K562 (cell line): ENCODE measurements around the gene PHF21B. TPM values are rescaled to one million over a fixed set of nuclear protein-coding genes. Genes with fewer than 3 reads are reported as not detected.

Experiments used
- ATAC-seq: fragments of 200-7000 bp; cut with Tn5 transposase; 3 replicates; pipeline ENCODE4 v1.9.1; 2020; ENCODE audit warnings: moderate library complexity
- BruUV-seq: library from RNA; stranded (reverse); fragments of 400-500 nt; replicated peaks from 2 replicates; lab custom pipeline; 2021; lab: Mats Ljungman, UMichigan
- CTCF ChIA-PET: fragments of 300-600 bp; formaldehyde crosslinking; extraction: SDS; loops from one replicate; lab custom pipeline; 2021; ENCODE audit warnings: low intra/inter-chr PET ratio; lab: Yijun Ruan, JAX
- POLR2A ChIA-PET: fragments of 300-600, 350-650 bp; sonication (Branson Sonifier 250); formaldehyde crosslinking; extraction: SDS; loops from one replicate; lab custom pipeline; 2021; ENCODE audit warnings: antibody characterized with exemption, inconsistent platforms; lab: Yijun Ruan, JAX
- DNase-seq, 4 experiments: peaks; one replicate each; pipeline versions ENCODE4 v3.0.0 to v3.0.0-alpha.2; 2011 to 2018; ENCODE audit warnings: low spot score in 3 of 4, mixed read lengths in 3 of 4; ENCODE audit errors: extremely low read depth in 1 of 4
- FAIRE-seq: peaks from 2 replicates; lab custom pipeline; 2011; peaks lifted over from hg19 to GRCh38; lab: Jason Lieb, UNC
- H2AFZ ChIP-seq: 2 replicates; pipeline ENCODE4 v1.6.0; 2011; ENCODE audit warnings: low read depth, low read length, control low read depth, inconsistent platforms
- H3K27ac ChIP-seq: fragments of 200-600 bp; 3 replicates; pipeline ENCODE4 v1.8.0; 2011; ENCODE audit warnings: low read depth, mild to moderate bottlenecking, control low read depth, inconsistent platforms, low read length, moderate library complexity, mixed read lengths; ENCODE audit errors: extremely low read depth
- H3K27me3 ChIP-seq, 2 experiments: fragments of 300-600 bp in 1 of 2; 2 replicates in 1 of 2; 3 replicates in 1 of 2; pipeline versions ENCODE4 v1.6.0 to v1.8.0; 2011; ENCODE audit warnings: inconsistent platforms in 2 of 2, low read length in 2 of 2, mild to moderate bottlenecking in 1 of 2, mixed read lengths in 1 of 2, moderate library complexity in 1 of 2; ENCODE audit not compliant: control insufficient read depth in 2 of 2, insufficient read depth in 2 of 2
- H3K36me3 ChIP-seq: fragments of 300-600 bp; 3 replicates; pipeline ENCODE4 v1.8.0; 2011; ENCODE audit warnings: mild to moderate bottlenecking, low read length, inconsistent platforms; ENCODE audit not compliant: control insufficient read depth, insufficient read depth
- H3K4me1 ChIP-seq, 2 experiments: fragments of 200-600 bp in 1 of 2; replicated peaks in 1 of 2; 2 replicates in 1 of 2; 3 replicates in 1 of 2; pipeline versions ENCODE4 v1.5.1 to v1.8.0; 2011; ENCODE audit warnings: inconsistent platforms in 2 of 2, low read length in 2 of 2, mild to moderate bottlenecking in 1 of 2, mixed read lengths in 1 of 2, moderate library complexity in 1 of 2; ENCODE audit not compliant: control insufficient read depth in 2 of 2, insufficient read depth in 2 of 2
- H3K4me2 ChIP-seq: 2 replicates; pipeline ENCODE4 v1.6.1; 2011; ENCODE audit warnings: low read length, control low read depth, inconsistent platforms, mixed read lengths; ENCODE audit not compliant: insufficient read depth
- H3K4me3 ChIP-seq: fragments of 200-600 bp; sonication (generic), shearing (Covaris generic); 2 replicates; pipeline ENCODE4 v1.5.1; 2016; ENCODE audit warnings: control low read depth, inconsistent platforms
- H3K79me2 ChIP-seq: fragments of 200-600 bp; 3 replicates; pipeline ENCODE4 v1.8.0; 2011; ENCODE audit warnings: low read length, inconsistent platforms; ENCODE audit not compliant: control insufficient read depth, insufficient read depth
- H3K9ac ChIP-seq, 2 experiments: 2 replicates each; pipeline versions ENCODE4 v1.6.0 to v1.6.1; 2011; ENCODE audit warnings: low read depth in 2 of 2, low read length in 2 of 2, control low read depth in 1 of 2, inconsistent platforms in 1 of 2, mild to moderate bottlenecking in 1 of 2, mixed read lengths in 1 of 2; ENCODE audit not compliant: insufficient read depth in 1 of 2
- H3K9me1 ChIP-seq: one replicate; pipeline ENCODE4 v1.6.0; 2011; ENCODE audit warnings: inconsistent platforms, mild to moderate bottlenecking, low read length, moderate library complexity; ENCODE audit not compliant: control insufficient read depth, insufficient read depth
- H3K9me3 ChIP-seq: replicated peaks from 2 replicates; pipeline ENCODE4 v1.5.1; 2011; ENCODE audit warnings: low read depth, low read length, inconsistent platforms; ENCODE audit not compliant: control insufficient read depth, insufficient read depth
- H4K20me1 ChIP-seq: replicated peaks from 2 replicates; pipeline ENCODE4 v1.6.1; 2011; ENCODE audit warnings: low read length, inconsistent platforms, mixed read lengths; ENCODE audit not compliant: control insufficient read depth, insufficient read depth
- CBFB ChIP-seq: sonication (generic); formaldehyde crosslinking; IDR thresholded peaks from 2 replicates; pipeline ENCODE4 v1.4.0; 2020; ENCODE audit warnings: mild to moderate bottlenecking, missing genetic modification reagents
- CBX8 ChIP-seq: fragments of 200-600 bp; sonication (generic); IDR thresholded peaks from 2 replicates; pipeline ENCODE4 v1.6.1; 2012; ENCODE audit warnings: borderline replicate concordance, mixed run types, low read depth, mild to moderate bottlenecking, moderate library complexity, mixed read lengths, low read length, control low read depth, inconsistent platforms; ENCODE audit not compliant: poor library complexity, severe bottlenecking; ENCODE audit errors: extremely low read depth
- ETV1 ChIP-seq: fragments of 450-650 bp; conservative IDR thresholded peaks from 2 replicates; pipeline ENCODE4 v1.6.1; 2016; ENCODE audit warnings: missing genetic modification characterization, control low read depth, low read depth, missing compliant biosample characterization
- FOXP1 ChIP-seq: sonication (generic); formaldehyde crosslinking; IDR thresholded peaks from 2 replicates; pipeline ENCODE4 v1.8.0; 2022; ENCODE audit warnings: mild to moderate bottlenecking, missing genetic modification reagents
- GTF2A2 ChIP-seq: IDR thresholded peaks from 2 replicates; pipeline ENCODE4 v1.6.1; 2016; ENCODE audit warnings: mild to moderate bottlenecking, missing genetic modification characterization, missing compliant biosample characterization
- LARP7 ChIP-seq: fragments of 450-650 bp; IDR thresholded peaks from 2 replicates; pipeline ENCODE4 v1.6.1; 2016
- NRF1 ChIP-seq, 2 experiments: fragments of 450-650 bp; IDR thresholded peaks in 1 of 2; conservative IDR thresholded peaks in 1 of 2; 2 replicates each; pipeline ENCODE4 v1.6.1; 2014; ENCODE audit warnings: mild to moderate bottlenecking in 2 of 2
- POLR2A ChIP-seq: fragments of 450-650 bp; conservative IDR thresholded peaks from 2 replicates; pipeline ENCODE4 v1.6.1; 2016
- RB1 ChIP-seq: fragments of 450-650 bp; IDR thresholded peaks from 2 replicates; pipeline ENCODE4 v1.6.1; 2017; ENCODE audit warnings: low read depth, mild to moderate bottlenecking
- SMARCB1 ChIP-seq: IDR thresholded peaks from 2 replicates; pipeline ENCODE4 v1.6.1; 2011; ENCODE audit warnings: improper control_type of control experiment, low read depth; ENCODE audit not compliant: insufficient read length
- TFAM ChIP-seq: fragments of 250-450 bp; sonication (Bioruptor Pico); conservative IDR thresholded peaks from 2 replicates; pipeline ENCODE4 v1.5.0; 2021; ENCODE audit warnings: mild to moderate bottlenecking, moderate library complexity
- ZC3H11A ChIP-seq: IDR thresholded peaks from 2 replicates; pipeline ENCODE4 v1.6.1; 2012; ENCODE audit warnings: low read depth, low read length, improper control_type of control experiment
- ZNF143 ChIP-seq: sonication (generic); formaldehyde crosslinking; IDR thresholded peaks from 2 replicates; pipeline ENCODE4 v1.9.0; 2022; ENCODE audit warnings: mild to moderate bottlenecking, missing genetic modification reagents
- ZNF354B ChIP-seq: fragments of 250-450 bp; sonication (Bioruptor Pico); IDR thresholded peaks from 2 replicates; pipeline ENCODE4 v1.4.0; 2020
- ZNF551 ChIP-seq: fragments of 250-450 bp; sonication (Bioruptor Pico); IDR thresholded peaks from 2 replicates; pipeline ENCODE4 v1.5.0; 2021; ENCODE audit warnings: mild to moderate bottlenecking, moderate library complexity
- ZNF764 ChIP-seq: fragments of 250-450 bp; sonication (Bioruptor Pico); IDR thresholded peaks from 2 replicates; pipeline ENCODE4 v1.4.0; 2020; ENCODE audit warnings: low read depth, mild to moderate bottlenecking, moderate library complexity
- ZNF785 ChIP-seq: fragments of 250-450 bp; sonication (Bioruptor Pico); IDR thresholded peaks from 2 replicates; pipeline ENCODE4 v1.4.0; 2020; ENCODE audit warnings: mild to moderate bottlenecking
- ZZZ3 ChIP-seq: fragments of 450-650 bp; IDR thresholded peaks from 2 replicates; pipeline ENCODE4 v1.6.1; 2016; ENCODE audit warnings: antibody characterized with exemption, mild to moderate bottlenecking, moderate library complexity
- WGBS: fragments of 100-300 bp; shearing (Covaris generic); methylation state at CpG from one replicate; pipeline ENCODE4 v1.1.6; 2016; ENCODE audit warnings: low coverage, mixed read lengths; ENCODE audit not compliant: insufficient coverage; ENCODE audit errors: missing lambda C conversion rate; 5-methylcytosine and 5-hydroxymethylcytosine counted together
- in situ Hi-C: fragments of 300-500 bp; cut with MboI; formaldehyde crosslinking; loops from 4 replicates; pipeline ENCODE4 v1.15.0; 2018; ENCODE audit warnings: inconsistent platforms, mixed read lengths
- intact Hi-C: fragments of 100-400 bp; cut with micrococcal nuclease; formaldehyde crosslinking; loops from 2 replicates; pipeline ENCODE4 v1.14.2; 2022
- polyA plus RNA-seq, 8 experiments: library from polyadenylated mRNA; depleted of rRNA in 4 of 8; stranded (reverse) in 5 of 8; unstranded in 3 of 8; fragments of >200 nt; fragmentation: Nextera tagmentation in 2 of 8; fragmentation: Illumina TruSeq in 1 of 8; extraction: Ambion mirVana in 2 of 8; extraction: Trizol in 1 of 8; gene quantifications; 2 replicates each; pipeline versions ENCODE4 v1.2.1 to v1.2.3, GENCODE V29; 2011 to 2014; ENCODE audit warnings: inconsistent platforms in 1 of 8, missing spikeins in 1 of 8
- total RNA-seq, 7 experiments: library from RNA; depleted of rRNA in 6 of 7; stranded (reverse); fragments of >200 nt in 6 of 7; fragmentation: Illumina TruSeq in 2 of 7; extraction: Trizol in 2 of 7; gene quantifications; 2 replicates each; pipeline versions ENCODE4 v1.2.1 to v1.2.3, GENCODE V29; 2011 to 2021; ENCODE audit warnings: low replicate concordance in 1 of 7
- TF ChIP-seq, protein P1 (sequence below): sonication (generic); formaldehyde crosslinking; IDR thresholded peaks from 2 replicates; pipeline ENCODE4 v1.8.0; 2022; ENCODE audit warnings: mild to moderate bottlenecking, missing genetic modification reagents
- TF ChIP-seq, protein P2 (sequence below): fragments of 250-450 bp; sonication (Bioruptor Pico); IDR thresholded peaks from 2 replicates; pipeline ENCODE4 v1.9.0; 2021; ENCODE audit warnings: mild to moderate bottlenecking

Gene PHF21B
- total and polyA plus RNA-seq, 9 of the 15 experiments (the other 6 are each of a cell fraction or from before 2014, with no cell fraction given), result 0.04 TPM; not detected in 8

DNA sequence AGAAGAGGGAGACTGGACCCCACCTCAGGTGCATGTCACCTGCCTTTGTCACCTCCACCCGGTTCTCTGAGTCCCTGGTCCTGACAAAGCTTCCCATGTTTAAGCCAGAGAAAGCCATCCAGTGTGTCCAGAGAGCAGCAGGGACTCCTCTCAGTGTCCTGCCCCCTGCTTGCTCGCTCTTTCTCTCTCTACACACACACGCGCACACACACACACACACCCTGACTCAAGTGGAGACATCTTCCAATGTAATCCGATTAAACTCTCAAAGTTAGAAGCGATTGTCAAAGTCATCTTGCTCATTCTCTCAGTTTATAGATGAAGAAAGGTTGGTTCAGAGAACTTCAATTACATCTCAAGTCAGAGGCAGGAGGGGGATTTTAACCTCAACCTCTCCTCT, 19.7 kb upstream of the PHF21B start:
- in situ Hi-C loops, result no loop called here
- intact Hi-C loops, result no loop called here
- 0% methylated on average over 2 of the region's 6 CpGs for WGBS

DNA sequence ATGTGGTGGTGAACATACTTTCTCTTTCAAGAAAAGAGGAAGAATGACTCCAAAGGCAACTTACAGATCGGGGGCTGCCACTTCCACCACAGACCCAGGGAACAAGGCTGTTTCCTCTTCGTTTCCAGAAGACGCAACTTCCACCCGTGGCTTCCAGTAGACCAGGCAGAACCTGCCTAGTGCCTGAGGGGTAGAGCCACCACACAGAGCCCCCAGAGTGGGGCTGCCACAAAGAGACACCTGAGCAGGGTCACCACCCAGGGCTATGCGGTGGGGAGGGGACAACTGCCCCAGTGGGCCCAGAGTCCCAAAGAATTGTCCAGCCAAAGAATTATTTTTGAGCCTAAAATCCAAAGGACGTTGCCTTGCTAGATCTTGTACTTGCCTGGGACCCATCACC, 16.7 kb upstream of the PHF21B start:
- POLR2A ChIA-PET, result no interaction called here
- Histone ChIP-seq H2AFZ (no peak overlapping the region), H3K27ac (no peak overlapping the region), H3K4me3 (no peak overlapping the region), H3K4me1 (no peaks in the 10 kb centered on the region), H3K27me3 (peaks cover 0 to 6% of the 10 kb centered on the region in 2 experiments; a peak in 2 of 5 replicates), H3K9me3 (no peaks in the 10 kb centered on the region), H3K9me1 (no peaks in the 10 kb centered on the region), H3K36me3 (no peaks in the 10 kb centered on the region), H3K4me2 (no peak overlapping the region), H4K20me1 (no peaks in the 10 kb centered on the region), H3K79me2 (no peaks in the 10 kb centered on the region), H3K9ac (no peak overlapping the region)
- FAIRE-seq, result no peak
- in situ Hi-C loops (no loop called here), intact Hi-C loops (no loop called here)
- CTCF ChIA-PET, result no interaction called here
- BruUV-seq, result no TSS peak
- DNase-seq, result no peak
- ATAC-seq, result no peak
- WGBS, result 0% methylated on average over 5 of the region's 6 CpGs
- TF ChIP-seq, protein P1, sequence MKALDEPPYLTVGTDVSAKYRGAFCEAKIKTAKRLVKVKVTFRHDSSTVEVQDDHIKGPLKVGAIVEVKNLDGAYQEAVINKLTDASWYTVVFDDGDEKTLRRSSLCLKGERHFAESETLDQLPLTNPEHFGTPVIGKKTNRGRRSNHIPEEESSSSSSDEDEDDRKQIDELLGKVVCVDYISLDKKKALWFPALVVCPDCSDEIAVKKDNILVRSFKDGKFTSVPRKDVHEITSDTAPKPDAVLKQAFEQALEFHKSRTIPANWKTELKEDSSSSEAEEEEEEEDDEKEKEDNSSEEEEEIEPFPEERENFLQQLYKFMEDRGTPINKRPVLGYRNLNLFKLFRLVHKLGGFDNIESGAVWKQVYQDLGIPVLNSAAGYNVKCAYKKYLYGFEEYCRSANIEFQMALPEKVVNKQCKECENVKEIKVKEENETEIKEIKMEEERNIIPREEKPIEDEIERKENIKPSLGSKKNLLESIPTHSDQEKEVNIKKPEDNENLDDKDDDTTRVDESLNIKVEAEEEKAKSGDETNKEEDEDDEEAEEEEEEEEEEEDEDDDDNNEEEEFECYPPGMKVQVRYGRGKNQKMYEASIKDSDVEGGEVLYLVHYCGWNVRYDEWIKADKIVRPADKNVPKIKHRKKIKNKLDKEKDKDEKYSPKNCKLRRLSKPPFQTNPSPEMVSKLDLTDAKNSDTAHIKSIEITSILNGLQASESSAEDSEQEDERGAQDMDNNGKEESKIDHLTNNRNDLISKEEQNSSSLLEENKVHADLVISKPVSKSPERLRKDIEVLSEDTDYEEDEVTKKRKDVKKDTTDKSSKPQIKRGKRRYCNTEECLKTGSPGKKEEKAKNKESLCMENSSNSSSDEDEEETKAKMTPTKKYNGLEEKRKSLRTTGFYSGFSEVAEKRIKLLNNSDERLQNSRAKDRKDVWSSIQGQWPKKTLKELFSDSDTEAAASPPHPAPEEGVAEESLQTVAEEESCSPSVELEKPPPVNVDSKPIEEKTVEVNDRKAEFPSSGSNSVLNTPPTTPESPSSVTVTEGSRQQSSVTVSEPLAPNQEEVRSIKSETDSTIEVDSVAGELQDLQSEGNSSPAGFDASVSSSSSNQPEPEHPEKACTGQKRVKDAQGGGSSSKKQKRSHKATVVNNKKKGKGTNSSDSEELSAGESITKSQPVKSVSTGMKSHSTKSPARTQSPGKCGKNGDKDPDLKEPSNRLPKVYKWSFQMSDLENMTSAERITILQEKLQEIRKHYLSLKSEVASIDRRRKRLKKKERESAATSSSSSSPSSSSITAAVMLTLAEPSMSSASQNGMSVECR (CRISPR knock-in tag), result no peak
- TF ChIP-seq ZNF143 (CRISPR knock-in tag) (no peak), ETV1 (tag) (no peak), CBX8 (no peak), ZNF354B (CRISPR knock-in tag) (no peak)

More for the DNA sequence above, 19.7 kb upstream of the PHF21B start:
- no peak for DNase-seq
- no peaks in the 10 kb centered on the region for H4K20me1 ChIP-seq
- no peaks in the 10 kb centered on the region; a peak in 2 of 5 replicates for H3K27me3 ChIP-seq
- no TSS peak for BruUV-seq
- H3K36me3 ChIP-seq, result no peaks in the 10 kb centered on the region
- H3K4me3 ChIP-seq, result no peak overlapping the region
- no peaks in the 10 kb centered on the region for H3K79me2 ChIP-seq
- ATAC-seq, result no peak
- ChIA-PET POLR2A (no interaction called here), CTCF (no interaction called here)
- no peaks in the 10 kb centered on the region for H3K9me1 ChIP-seq
- H3K27ac ChIP-seq, result no peak overlapping the region
- TF ChIP-seq SMARCB1, result no peak
- TF ChIP-seq TFAM (CRISPR knock-in tag), result no peak
- no peak for TF ChIP-seq POLR2A
- TF ChIP-seq GTF2A2, result no peak
- TF ChIP-seq FOXP1 (CRISPR knock-in tag), result no peak
- no peak for TF ChIP-seq ZNF785 (CRISPR knock-in tag)
- no peak for TF ChIP-seq RB1
- no peak for TF ChIP-seq NRF1 (conservative IDR thresholded peaks at IDR 0.05 in 1 of 2, IDR thresholded peaks at IDR 0.05 in 1 of 2)
- no peak for TF ChIP-seq ZC3H11A
- TF ChIP-seq, protein P2, sequence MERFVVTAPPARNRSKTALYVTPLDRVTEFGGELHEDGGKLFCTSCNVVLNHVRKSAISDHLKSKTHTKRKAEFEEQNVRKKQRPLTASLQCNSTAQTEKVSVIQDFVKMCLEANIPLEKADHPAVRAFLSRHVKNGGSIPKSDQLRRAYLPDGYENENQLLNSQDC (CRISPR knock-in tag), result no peak
- no peak for TF ChIP-seq CBFB (CRISPR knock-in tag)
- TF ChIP-seq LARP7, result no peak
- TF ChIP-seq ZNF551 (CRISPR knock-in tag), result no peak
- no peak for TF ChIP-seq ZZZ3
- TF ChIP-seq ZNF764 (CRISPR knock-in tag), result no peak
- H3K9me3 ChIP-seq, result no peaks in the 10 kb centered on the region
- H3K9ac ChIP-seq, result no peak overlapping the region
- no peak overlapping the region for H2AFZ ChIP-seq
- no peaks in the 10 kb centered on the region for H3K4me1 ChIP-seq
- H3K4me2 ChIP-seq, result no peak overlapping the region
- no peak for FAIRE-seq
